B cell (primary cell): ENCODE data around the gene ACADM. TPM values are rescaled to one million over a fixed set of nuclear protein-coding genes. Genes with fewer than 3 reads are reported as not detected.

Experiments used
- ATAC-seq: fragments of 200-7000 bp; cut with Tn5 transposase; one replicate; pipeline ENCODE4 v1.10.0; 2021; ENCODE audit warnings: low read depth, mild to moderate bottlenecking, moderate number of reproducible peaks, moderate library complexity
- CTCF ChIA-PET: fragments of 350-600 bp; sonication (Branson Sonifier 250); formaldehyde crosslinking; loops from one replicate; lab custom pipeline; 2021; ENCODE audit warnings: antibody characterized with exemption, inconsistent platforms; lab: Charles Lee
- POLR2A ChIA-PET: fragments of 350-600 bp; sonication (Branson Sonifier 250); formaldehyde crosslinking; loops from one replicate; lab custom pipeline; 2021; ENCODE audit warnings: antibody characterized with exemption; lab: Charles Lee
- DNase-seq: peaks from one replicate; pipeline ENCODE4 v3.0.0; 2013
- H2AFZ ChIP-seq: 2 replicates; pipeline ENCODE4 v1.6.1; 2012; ENCODE audit warnings: mild to moderate bottlenecking, low read depth, low read length; ENCODE audit not compliant: insufficient read depth, poor library complexity, severe bottlenecking
- H3K27ac ChIP-seq, 2 donors: 1 replicate in 1 of 2; 2 replicates in 1 of 2; pipeline ENCODE4 v1.5.1; 2012 to 2013; ENCODE audit warnings: low read length in 2 of 2, mild to moderate bottlenecking in 2 of 2, moderate library complexity in 1 of 2
- H3K27me3 ChIP-seq, 4 experiments: fragments of 200-600 bp in 1 of 4; sonication (generic) in 1 of 4; replicated peaks in 1 of 4; 1 replicate in 2 of 4; 2 replicates in 2 of 4; pipeline versions ENCODE4 v1.6.1 to v1.7.0; 2013 to 2016; ENCODE audit warnings: low read length in 3 of 4, mild to moderate bottlenecking in 2 of 4, mixed read lengths in 1 of 4, moderate library complexity in 1 of 4; ENCODE audit not compliant: insufficient read depth in 4 of 4, control insufficient read depth in 3 of 4; ENCODE audit errors: control extremely low read depth in 1 of 4
- H3K36me3 ChIP-seq, 2 experiments: replicated peaks in 1 of 2; 1 replicate in 1 of 2; 2 replicates in 1 of 2; pipeline versions ENCODE4 v1.6.1 to v1.7.1; 2013; ENCODE audit warnings: low read length in 1 of 2; ENCODE audit not compliant: insufficient read depth in 2 of 2, control insufficient read depth in 1 of 2; ENCODE audit errors: control extremely low read depth in 1 of 2, extremely low read depth in 1 of 2
- H3K4me1 ChIP-seq, 2 donors: fragments of 200-600 bp in 1 of 2; sonication (generic) in 1 of 2; 1 replicate in 1 of 2; 2 replicates in 1 of 2; pipeline versions ENCODE4 v1.5.1 to v1.6.1; 2013 to 2017; ENCODE audit warnings: low read length in 2 of 2; ENCODE audit not compliant: control insufficient read depth in 2 of 2, insufficient read depth in 2 of 2
- H3K4me2 ChIP-seq: replicated peaks from 2 replicates; pipeline ENCODE3; 2012; ENCODE audit warnings: mild to moderate bottlenecking, low read depth, low read length; ENCODE audit not compliant: poor library complexity, severe bottlenecking
- H3K4me3 ChIP-seq, 5 experiments: fragments of 200-600 bp in 1 of 5; sonication (generic) in 1 of 5; 1 replicate in 3 of 5; 2 replicates in 2 of 5; pipeline versions ENCODE4 v1.5.1 to v1.7.0; 2011 to 2016; ENCODE audit warnings: low read length in 4 of 5, mild to moderate bottlenecking in 4 of 5, low read depth in 2 of 5, control low read depth in 1 of 5, moderate library complexity in 1 of 5; ENCODE audit not compliant: insufficient read depth in 1 of 5; ENCODE audit errors: control extremely low read depth in 1 of 5, extremely low read depth in 1 of 5
- H3K79me2 ChIP-seq: fragments of 200-600 bp; sonication (generic); one replicate; pipeline ENCODE4 v1.6.0; 2016; ENCODE audit warnings: low read length; ENCODE audit not compliant: control insufficient read depth, insufficient read depth
- H3K9ac ChIP-seq: fragments of 200-600 bp; sonication (generic); 2 replicates; pipeline ENCODE4 v1.6.1; 2017; ENCODE audit warnings: mild to moderate bottlenecking, low read length, moderate library complexity
- H3K9me3 ChIP-seq, 3 donors: one replicate each; pipeline versions ENCODE4 v1.6.1 to v1.7.1; 2013; ENCODE audit warnings: low read length in 2 of 3; ENCODE audit not compliant: control insufficient read depth in 2 of 3, insufficient read depth in 1 of 3; ENCODE audit errors: control extremely low read depth in 1 of 3
- H4K20me1 ChIP-seq: 2 replicates; pipeline ENCODE4 v1.6.0; 2012; ENCODE audit warnings: mild to moderate bottlenecking, low read length; ENCODE audit not compliant: insufficient read depth, control insufficient read depth, poor library complexity, severe bottlenecking
- H3K27ac Mint-ChIP-seq: one replicate; pipeline ENCODE4 v1.8.0; 2021; ENCODE audit warnings: mixed read lengths
- H3K27me3 Mint-ChIP-seq: one replicate; pipeline ENCODE4 v1.8.0; 2021; ENCODE audit warnings: mixed read lengths
- H3K4me1 Mint-ChIP-seq: one replicate; pipeline ENCODE4 v1.8.0; 2021; ENCODE audit warnings: mixed read lengths
- H3K4me3 Mint-ChIP-seq: one replicate; pipeline ENCODE4 v1.8.0; 2021; ENCODE audit warnings: mixed read lengths
- H3K9me3 Mint-ChIP-seq: one replicate; pipeline ENCODE4 v1.8.0; 2022; ENCODE audit warnings: mixed read lengths; ENCODE audit not compliant: insufficient read depth
- EZH2 ChIP-seq: IDR thresholded peaks from 2 replicates; pipeline ENCODE4 v1.6.1; 2012; ENCODE audit warnings: borderline replicate concordance, low read depth, mild to moderate bottlenecking, moderate library complexity, low read length; ENCODE audit not compliant: insufficient read depth, poor library complexity, severe bottlenecking
- WGBS: methylation state at CpG from one replicate; pipeline ENCODE4 v1.1.5; 2013; ENCODE audit warnings: missing lambda C conversion rate; ENCODE audit not compliant: insufficient coverage; 5-methylcytosine and 5-hydroxymethylcytosine counted together
- intact Hi-C: fragments of 100-400 bp; cut with micrococcal nuclease; formaldehyde crosslinking; loops from one replicate; pipeline ENCODE4 v1.10.0; 2022
- polyA plus RNA-seq: library from polyadenylated mRNA; depleted of rRNA; stranded (reverse); fragments of >200 nt; gene quantifications from 2 replicates; pipeline ENCODE4 v1.2.3, GENCODE V29; 2012
- total RNA-seq, 2 donors: library from RNA; stranded (reverse); fragments of 120-200 nt in 1 of 2; gene quantifications; 1 replicate in 1 of 2; 2 replicates in 1 of 2; pipeline versions ENCODE4 v1.2.3 to v1.2.4, GENCODE V29; 2013 to 2022
- TF ChIP-seq, protein P1 (sequence below): fragments of 200-600 bp; IDR thresholded peaks from one replicate; pipeline ENCODE4 v1.8.0; 2022; ENCODE audit warnings: antibody characterized with exemption, mild to moderate bottlenecking

Gene ACADM
- total and polyA plus RNA-seq, 2 donors (not counting 1 experiment from before 2014, with no cell fraction given), result 16.4 to 53.3 TPM

DNA sequence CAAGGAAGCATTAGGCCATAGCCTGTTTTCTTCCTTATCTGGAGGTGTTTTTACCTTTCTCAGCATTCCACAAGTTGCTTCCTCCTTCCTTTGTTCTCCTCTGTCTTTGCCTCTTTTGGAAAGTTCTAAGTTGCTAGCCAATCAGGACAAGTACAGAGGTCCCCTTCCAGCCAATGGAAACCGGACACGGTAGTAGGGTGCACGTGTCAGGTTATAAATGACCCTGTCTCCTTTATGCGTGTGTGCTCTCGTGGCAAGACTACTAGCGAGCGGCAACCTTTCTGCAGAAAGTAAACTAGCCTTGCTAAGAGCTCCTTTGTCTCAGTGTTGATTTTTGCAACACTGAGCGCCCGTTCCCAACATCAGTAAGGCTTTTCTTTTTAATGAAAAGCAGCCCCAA is 1.5 kb upstream of the ACADM start:
- H3K9me3 Mint-ChIP-seq, result no peaks in the 10 kb centered on the region
- H3K27ac Mint-ChIP-seq, result peak overlapping the region; percentile 99
- CTCF ChIA-PET, result interaction anchor here (0.6 kb wide), 1 partner anchor 48 kb away, joined by 3 read pairs; no protein-coding TSS in a partner anchor

DNA sequence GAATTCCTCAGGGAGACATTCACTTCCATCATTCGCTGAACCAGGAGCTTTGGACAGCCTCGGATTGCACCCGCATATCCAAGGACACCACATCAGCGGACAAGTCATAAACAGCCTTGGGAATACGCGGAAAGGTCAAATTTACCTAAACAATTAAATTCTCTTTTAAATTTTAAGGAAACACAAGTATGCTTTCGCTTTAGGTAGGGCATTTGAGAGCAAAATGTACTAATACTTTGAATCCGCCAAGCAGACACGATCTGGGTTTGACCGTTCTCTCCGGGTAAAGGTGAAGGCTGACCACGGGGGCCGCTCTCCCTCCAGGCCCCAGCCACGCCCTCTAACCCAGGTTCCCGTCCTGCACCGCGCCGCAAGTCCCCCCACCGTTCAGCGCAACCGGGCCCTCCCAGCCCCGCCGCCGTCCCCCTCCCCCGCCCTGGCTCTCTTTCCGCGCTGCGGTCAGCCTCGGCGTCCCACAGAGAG is 479 bp upstream of the ACADM start:
- ATAC-seq (peak; percentile 79), DNase-seq (no peak)
- Histone ChIP-seq H3K27ac (peak overlapping the region; percentile 88 to 90), H3K4me3 (peak overlapping the region; percentile 64 to 96 (median 93)), H3K9ac (peak overlapping the region; percentile 94), H3K4me1 (peaks cover 30 to 32% of the 10 kb centered on the region in 2 donors), H3K27me3 (no peaks in the 10 kb centered on the region), H4K20me1 (no peaks in the 10 kb centered on the region), H3K79me2 (peaks cover 29% of the 10 kb centered on the region), H3K4me2 (peak overlapping the region; percentile 91), H3K36me3 (no peaks in the 10 kb centered on the region), H3K9me3 (no peaks in the 10 kb centered on the region), H2AFZ (peak overlapping the region; percentile 94)
- Mint-ChIP-seq H3K27me3 (no peaks in the 10 kb centered on the region), H3K4me3 (peak overlapping the region; percentile 100), H3K4me1 (peaks cover 46% of the 10 kb centered on the region), H3K27ac (peak overlapping the region; percentile 99), H3K9me3 (no peaks in the 10 kb centered on the region)
- intact Hi-C loops, result loop anchor here (1.0 to 10.0 kb wide), 6 partner anchors 62 to 1958 kb away; partner anchors contain the start of genes FPGT, LRRIQ3, PIGK and RABGGTB
- CTCF ChIA-PET, result interaction anchor here (0.8 kb wide), 1 partner anchor 61 kb away, joined by 3 read pairs; no protein-coding TSS in a partner anchor
- WGBS, result 1% methylated on average over 16 of the region's 30 CpGs
- POLR2A ChIA-PET, result interaction anchor here (4.1 kb wide), 1 partner anchor 62 kb away, joined by 16 read pairs; the partner anchor contains the start of gene RABGGTB
- TF ChIP-seq, protein P1, sequence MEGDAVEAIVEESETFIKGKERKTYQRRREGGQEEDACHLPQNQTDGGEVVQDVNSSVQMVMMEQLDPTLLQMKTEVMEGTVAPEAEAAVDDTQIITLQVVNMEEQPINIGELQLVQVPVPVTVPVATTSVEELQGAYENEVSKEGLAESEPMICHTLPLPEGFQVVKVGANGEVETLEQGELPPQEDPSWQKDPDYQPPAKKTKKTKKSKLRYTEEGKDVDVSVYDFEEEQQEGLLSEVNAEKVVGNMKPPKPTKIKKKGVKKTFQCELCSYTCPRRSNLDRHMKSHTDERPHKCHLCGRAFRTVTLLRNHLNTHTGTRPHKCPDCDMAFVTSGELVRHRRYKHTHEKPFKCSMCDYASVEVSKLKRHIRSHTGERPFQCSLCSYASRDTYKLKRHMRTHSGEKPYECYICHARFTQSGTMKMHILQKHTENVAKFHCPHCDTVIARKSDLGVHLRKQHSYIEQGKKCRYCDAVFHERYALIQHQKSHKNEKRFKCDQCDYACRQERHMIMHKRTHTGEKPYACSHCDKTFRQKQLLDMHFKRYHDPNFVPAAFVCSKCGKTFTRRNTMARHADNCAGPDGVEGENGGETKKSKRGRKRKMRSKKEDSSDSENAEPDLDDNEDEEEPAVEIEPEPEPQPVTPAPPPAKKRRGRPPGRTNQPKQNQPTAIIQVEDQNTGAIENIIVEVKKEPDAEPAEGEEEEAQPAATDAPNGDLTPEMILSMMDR, result no peak
- TF ChIP-seq EZH2, result no peak

More for the DNA sequence above, 1.5 kb upstream of the ACADM start:
- peak overlapping the region; percentile 100 for H3K4me3 Mint-ChIP-seq
- POLR2A ChIA-PET, result interaction anchor here (4.1 kb wide), 1 partner anchor 63 kb away, joined by 16 read pairs; the partner anchor contains the start of gene RABGGTB
- Histone ChIP-seq H3K4me2 (no peak overlapping the region), H3K79me2 (peaks cover 27% of the 10 kb centered on the region), H3K4me1 (peaks cover 30 to 32% of the 10 kb centered on the region in 2 donors), H4K20me1 (no peaks in the 10 kb centered on the region), H3K27me3 (no peaks in the 10 kb centered on the region), H3K4me3 (no peak overlapping the region), H3K9me3 (no peaks in the 10 kb centered on the region), H3K9ac (no peak overlapping the region), H3K27ac (peak overlapping the region in 1 of 2 donors; percentile 90), H2AFZ (peak overlapping the region; percentile 94), H3K36me3 (no peaks in the 10 kb centered on the region)
- H3K27me3 Mint-ChIP-seq, result no peaks in the 10 kb centered on the region
- peaks cover 41% of the 10 kb centered on the region for H3K4me1 Mint-ChIP-seq
- 98% methylated on average over 8 of the region's 9 CpGs for WGBS
- TF ChIP-seq, protein P1, result no peak
- no peak for TF ChIP-seq EZH2
- intact Hi-C loops, result loop anchor here (5.0 to 10.0 kb wide), 3 partner anchors 488 to 1959 kb away; partner anchors contain the start of genes FPGT, LRRIQ3 and ZZZ3
- no peak for DNase-seq
- no peak for ATAC-seq
